IMR-90 (cell line): ENCODE data around the gene ATRN. TPM values are rescaled to one million over a fixed set of nuclear protein-coding genes. Genes with fewer than 3 reads are reported as not detected.
"Not testable (repeated sequence)": the region's sequence is repeated elsewhere in the genome, so short reads cannot be mapped to it uniquely, and the experiment has no call there.

ENCODE experiments used
- ATAC-seq: fragments of 200-7000 bp; cut with Tn5 transposase; 2 replicates; pipeline ENCODE4 v1.9.1; 2020; ENCODE audit warnings: low read depth, mild to moderate bottlenecking, moderate library complexity
- BruUV-seq: library from RNA; stranded (reverse); fragments of 400-500 nt; replicated peaks from 2 replicates; lab custom pipeline; 2021; lab: Mats Ljungman, UMichigan
- CTCF ChIA-PET: fragments of 300-600 bp; formaldehyde crosslinking; extraction: SDS; loops from one replicate; lab custom pipeline; 2021; ENCODE audit warnings: antibody characterized with exemption; lab: Yijun Ruan, JAX
- POLR2A ChIA-PET: fragments of 300-600 bp; sonication (Branson Sonifier 250); formaldehyde crosslinking; loops from one replicate; lab custom pipeline; 2022; ENCODE audit warnings: antibody characterized with exemption; ENCODE audit not compliant: unreplicated experiment; lab: Charles Lee
- DNase-seq: peaks from one replicate; pipeline ENCODE4 v3.0.0; 2013
- H2AFZ ChIP-seq: replicated peaks from 2 replicates; pipeline ENCODE3; 2013; ENCODE audit warnings: low read length, mild to moderate bottlenecking; ENCODE audit not compliant: poor library complexity
- H2AK5ac ChIP-seq: 2 replicates; pipeline ENCODE4 v1.6.1; 2013; ENCODE audit warnings: low read depth, low read length, inconsistent platforms
- H2AK9ac ChIP-seq: replicated peaks from 2 replicates; pipeline ENCODE3; 2013; ENCODE audit warnings: mild to moderate bottlenecking, low read depth, low read length, moderate library complexity; ENCODE audit not compliant: poor library complexity
- H2BK120ac ChIP-seq: 2 replicates; pipeline ENCODE4 v1.6.1; 2013; ENCODE audit warnings: low read depth, low read length, inconsistent platforms
- H2BK15ac ChIP-seq: 3 replicates; pipeline ENCODE4 v1.6.1; 2013; ENCODE audit warnings: low read depth, low read length, inconsistent platforms
- H2BK20ac ChIP-seq: 2 replicates; pipeline ENCODE4 v1.6.1; 2013; ENCODE audit warnings: low read depth, mild to moderate bottlenecking, inconsistent platforms, low read length, moderate library complexity
- H2BK5ac ChIP-seq: 2 replicates; pipeline ENCODE4 v1.6.1; 2013; ENCODE audit warnings: mild to moderate bottlenecking, low read depth, low read length, inconsistent platforms; ENCODE audit not compliant: poor library complexity, severe bottlenecking
- H3K14ac ChIP-seq: replicated peaks from 2 replicates; pipeline ENCODE4 v1.6.1; 2013; ENCODE audit warnings: low read depth, low read length, inconsistent platforms
- H3K18ac ChIP-seq: 2 replicates; pipeline ENCODE4 v1.6.1; 2013; ENCODE audit warnings: low read depth, low read length, control low read depth
- H3K23ac ChIP-seq: 2 replicates; pipeline ENCODE4 v1.6.1; 2013; ENCODE audit warnings: low read depth, low read length, inconsistent platforms
- H3K27ac ChIP-seq: 2 replicates; pipeline ENCODE4 v1.5.1; 2013; ENCODE audit warnings: mild to moderate bottlenecking, control low read depth, low read length; ENCODE audit not compliant: insufficient read depth
- H3K27me3 ChIP-seq: 2 replicates; pipeline ENCODE4 v1.6.1; 2013; ENCODE audit warnings: low read length; ENCODE audit not compliant: control insufficient read depth, insufficient read depth
- H3K36me3 ChIP-seq: 2 replicates; pipeline ENCODE4 v1.6.1; 2013; ENCODE audit warnings: low read length, mixed read lengths; ENCODE audit not compliant: control insufficient read depth, insufficient read depth
- H3K4ac ChIP-seq: 2 replicates; pipeline ENCODE4 v1.6.1; 2013; ENCODE audit warnings: low read depth, low read length, inconsistent platforms
- H3K4me1 ChIP-seq: 2 replicates; pipeline ENCODE4 v1.6.1; 2013; ENCODE audit warnings: low read length, mixed read lengths; ENCODE audit not compliant: control insufficient read depth, insufficient read depth
- H3K4me2 ChIP-seq: 2 replicates; pipeline ENCODE4 v1.6.1; 2013; ENCODE audit warnings: low read depth, mild to moderate bottlenecking, control low read depth, low read length, moderate library complexity
- H3K4me3 ChIP-seq: 2 replicates; pipeline ENCODE4 v1.5.1; 2013; ENCODE audit warnings: low read depth, mild to moderate bottlenecking, control low read depth, low read length, moderate library complexity; ENCODE audit not compliant: insufficient read depth
- H3K56ac ChIP-seq: 2 replicates; pipeline ENCODE4 v1.6.1; 2013; ENCODE audit warnings: low read length, inconsistent platforms; ENCODE audit not compliant: insufficient read depth; ENCODE audit errors: extremely low read depth
- H3K79me1 ChIP-seq, 2 experiments: 2 replicates each; pipeline ENCODE4 v1.6.1; 2013; ENCODE audit warnings: low read length in 2 of 2, inconsistent platforms in 1 of 2, low read depth in 1 of 2
- H3K9ac ChIP-seq: 2 replicates; pipeline ENCODE4 v1.6.1; 2013; ENCODE audit warnings: low read depth, low read length, control low read depth
- H3K9me1 ChIP-seq: 2 replicates; pipeline ENCODE4 v1.6.1; 2013; ENCODE audit warnings: low read length, inconsistent platforms; ENCODE audit not compliant: insufficient read depth
- H3K9me3 ChIP-seq: 2 replicates; pipeline ENCODE4 v1.6.1; 2013; ENCODE audit warnings: low read length; ENCODE audit not compliant: control insufficient read depth, insufficient read depth
- H4K20me1 ChIP-seq: 2 replicates; pipeline ENCODE4 v1.6.1; 2013; ENCODE audit warnings: low read length, inconsistent platforms; ENCODE audit not compliant: insufficient read depth
- H4K5ac ChIP-seq: 2 replicates; pipeline ENCODE4 v1.6.1; 2013; ENCODE audit warnings: mild to moderate bottlenecking, low read depth, low read length, control low read depth
- H4K8ac ChIP-seq, 2 experiments: 2 replicates each; pipeline ENCODE4 v1.6.1; 2013; ENCODE audit warnings: low read depth in 2 of 2, low read length in 2 of 2, control low read depth in 1 of 2, inconsistent platforms in 1 of 2
- H4K91ac ChIP-seq: 2 replicates; pipeline ENCODE4 v1.6.1; 2013; ENCODE audit warnings: low read depth, low read length, inconsistent platforms; ENCODE audit not compliant: insufficient read depth
- WGBS, 2 experiments: methylation state at CpG; one replicate each; pipeline versions ENCODE4 v1.1.5 to v1.1.7; 2013; ENCODE audit warnings: missing lambda C conversion rate in 2 of 2; ENCODE audit not compliant: insufficient read length in 1 of 2; ENCODE audit errors: extremely low coverage in 2 of 2; 5-methylcytosine and 5-hydroxymethylcytosine counted together
- dilution Hi-C: fragments of 300-500 bp; cut with HindIII; formaldehyde crosslinking; loops from one replicate; pipeline ENCODE4 v1.14.3; 2018; ENCODE audit warnings: low sequenced_read_pairs; ENCODE audit not compliant: unreplicated experiment
- in situ Hi-C: fragments of 300-500 bp; cut with MboI; formaldehyde crosslinking; loops from 3 replicates; pipeline ENCODE4 v1.14.3; 2019; ENCODE audit warnings: low sequenced_read_pairs, inconsistent platforms, mixed read lengths
- intact Hi-C: fragments of 100-400 bp; cut with micrococcal nuclease; formaldehyde crosslinking; loops from 2 replicates; pipeline ENCODE4 v1.10.0; 2022
- polyA plus RNA-seq, 3 experiments: library from polyadenylated mRNA; depleted of rRNA; stranded (reverse); fragments of >200 nt; gene quantifications; 2 replicates each; pipeline ENCODE4 v1.2.3, GENCODE V29; 2012; ENCODE audit warnings: low replicate concordance in 1 of 3
- total RNA-seq: library from RNA; depleted of rRNA; stranded (reverse); fragments of >200 nt; gene quantifications from 2 replicates; pipeline ENCODE4 v1.2.3, GENCODE V29; 2012

ATRN gene
- total and polyA plus RNA-seq, 2 of the 4 experiments (the other 2 are of a cell fraction): 32.3 to 46.2 TPM

GRCh38 chr20:3512239-3512638 is 41.4 kb downstream of the ATRN start:
- WGBS, 2 experiments: no CpG with 5 or more reads among the region's 3 CpGs
- H4K91ac ChIP-seq, H2BK120ac ChIP-seq, dilution Hi-C loops, H3K9me3 ChIP-seq, DNase-seq, intact Hi-C loops, H3K18ac ChIP-seq, H2BK15ac ChIP-seq, H2AFZ ChIP-seq, H3K23ac ChIP-seq, H4K20me1 ChIP-seq, H2AK9ac ChIP-seq, ATAC-seq, CTCF ChIA-PET, in situ Hi-C loops, H4K8ac ChIP-seq, H3K4me2 ChIP-seq, H2AK5ac ChIP-seq, H3K14ac ChIP-seq, H3K36me3 ChIP-seq, BruUV-seq, H3K27me3 ChIP-seq, H4K5ac ChIP-seq, H3K4me3 ChIP-seq, H3K4ac ChIP-seq, H2BK5ac ChIP-seq, H3K56ac ChIP-seq, H2BK20ac ChIP-seq, H3K27ac ChIP-seq, H3K9ac ChIP-seq, POLR2A ChIA-PET, H3K9me1 ChIP-seq: not testable (repeated sequence)
- Histone ChIP-seq H3K4me1 (peaks cover 13% of the 10 kb centered on the region), H3K79me1 (peaks cover 9 to 25% of the 10 kb centered on the region in 2 experiments; a peak in 3 of 4 replicates)
